Neuronal stem cell (in vitro differentiated cells): ENCODE measurements around the gene MTCH1.

Source experiments
- DNase-seq: peaks from one replicate; pipeline ENCODE4 v3.0.0-alpha.2; 2013; ENCODE audit warnings: low spot score
- H2AFZ ChIP-seq: one replicate; pipeline ENCODE4 v1.6.1; 2013; ENCODE audit warnings: mild to moderate bottlenecking, low read length, inconsistent platforms
- H2AK5ac ChIP-seq: 2 replicates; pipeline ENCODE4 v1.6.1; 2013; ENCODE audit warnings: low read depth, mild to moderate bottlenecking, inconsistent platforms, low read length, moderate library complexity, mixed read lengths
- H2BK120ac ChIP-seq: 2 replicates; pipeline ENCODE4 v1.6.1; 2013; ENCODE audit warnings: low read depth, mild to moderate bottlenecking, inconsistent platforms, low read length, moderate library complexity, mixed read lengths
- H2BK12ac ChIP-seq: one replicate; pipeline ENCODE4 v1.6.1; 2013; ENCODE audit warnings: low read length, inconsistent platforms
- H2BK15ac ChIP-seq: 2 replicates; pipeline ENCODE4 v1.6.1; 2013; ENCODE audit warnings: mild to moderate bottlenecking, low read length, inconsistent platforms, mixed read lengths
- H2BK5ac ChIP-seq: one replicate; pipeline ENCODE4 v1.6.1; 2013; ENCODE audit warnings: inconsistent platforms, mild to moderate bottlenecking, low read length, moderate library complexity
- H3K14ac ChIP-seq: one replicate; pipeline ENCODE4 v1.6.1; 2013; ENCODE audit warnings: low read length, inconsistent platforms
- H3K18ac ChIP-seq: 2 replicates; pipeline ENCODE4 v1.6.1; 2013; ENCODE audit warnings: low read length, inconsistent platforms
- H3K23ac ChIP-seq: 2 replicates; pipeline ENCODE4 v1.6.1; 2013; ENCODE audit warnings: low read depth, mild to moderate bottlenecking, mixed read lengths, low read length, inconsistent platforms; ENCODE audit not compliant: poor library complexity
- H3K27ac ChIP-seq: replicated peaks from 3 replicates; pipeline ENCODE4 v1.5.1; 2013; ENCODE audit warnings: low read length, inconsistent platforms
- H3K27me3 ChIP-seq, 3 experiments: 2 replicates each; pipeline ENCODE4 v1.6.1; 2013; ENCODE audit warnings: low read length in 3 of 3, mild to moderate bottlenecking in 2 of 3, inconsistent platforms in 1 of 3, low read depth in 1 of 3, mixed read lengths in 1 of 3, moderate library complexity in 1 of 3; ENCODE audit not compliant: control insufficient read depth in 3 of 3, insufficient read depth in 3 of 3
- H3K36me3 ChIP-seq, 2 donors: replicated peaks in 1 of 2; 2 replicates each; pipeline ENCODE4 v1.6.1; 2013; ENCODE audit warnings: low read length in 2 of 2; ENCODE audit not compliant: control insufficient read depth in 2 of 2, insufficient read depth in 2 of 2
- H3K4ac ChIP-seq: 2 replicates; pipeline ENCODE4 v1.6.1; 2013; ENCODE audit warnings: inconsistent platforms, mild to moderate bottlenecking, low read length, moderate library complexity
- H3K4me1 ChIP-seq, 2 donors: 1 replicate in 1 of 2; 2 replicates in 1 of 2; pipeline ENCODE4 v1.6.1; 2013; ENCODE audit warnings: low read length in 2 of 2, low read depth in 1 of 2; ENCODE audit not compliant: control insufficient read depth in 2 of 2, insufficient read depth in 1 of 2
- H3K4me2 ChIP-seq: one replicate; pipeline ENCODE4 v1.6.1; 2013; ENCODE audit warnings: mild to moderate bottlenecking, low read length, inconsistent platforms; ENCODE audit not compliant: insufficient read depth, poor library complexity, severe bottlenecking
- H3K4me3 ChIP-seq, 2 donors: 2 replicates each; pipeline ENCODE4 v1.5.1; 2013; ENCODE audit warnings: low read length in 2 of 2, mild to moderate bottlenecking in 2 of 2, inconsistent platforms in 1 of 2, moderate library complexity in 1 of 2
- H3K79me1 ChIP-seq: one replicate; pipeline ENCODE4 v1.6.1; 2013; ENCODE audit warnings: low read depth, mild to moderate bottlenecking, inconsistent platforms, low read length, moderate library complexity
- H3K9ac ChIP-seq: one replicate; pipeline ENCODE4 v1.6.1; 2013; ENCODE audit warnings: mild to moderate bottlenecking, low read depth, low read length, inconsistent platforms; ENCODE audit not compliant: poor library complexity
- H3K9me3 ChIP-seq, 2 donors: replicated peaks in 1 of 2; 2 replicates each; pipeline versions ENCODE3 to v1.6.1; 2013; ENCODE audit warnings: low read length in 2 of 2, mild to moderate bottlenecking in 2 of 2, inconsistent platforms in 1 of 2, low read depth in 1 of 2, mixed read lengths in 1 of 2, moderate library complexity in 1 of 2; ENCODE audit not compliant: control insufficient read depth in 2 of 2, insufficient read depth in 1 of 2
- H4K8ac ChIP-seq: one replicate; pipeline ENCODE4 v1.6.1; 2013; ENCODE audit warnings: low read depth, mild to moderate bottlenecking, inconsistent platforms, low read length, moderate library complexity
- H4K91ac ChIP-seq: one replicate; pipeline ENCODE4 v1.6.1; 2013; ENCODE audit warnings: low read length, low read depth, mild to moderate bottlenecking, inconsistent platforms; ENCODE audit not compliant: poor library complexity
- WGBS, 2 donors: extraction: QIAGEN DNeasy Blood & Tissue Kit; methylation state at CpG; one replicate each; pipeline ENCODE4 v1.1.7; 2013; ENCODE audit warnings: missing lambda C conversion rate in 2 of 2, mixed read lengths in 1 of 2; ENCODE audit not compliant: insufficient read length in 2 of 2, insufficient replicate concordance in 1 of 2; ENCODE audit errors: extremely low coverage in 2 of 2; 5-methylcytosine and 5-hydroxymethylcytosine counted together

The MTCH1 gene

GRCh38 chr6:36967301-36967700, 18.7 kb downstream of the MTCH1 start:
- Histone ChIP-seq H3K9me3 (no peaks in the 10 kb centered on the region), H2BK120ac (no peak overlapping the region), H2BK5ac (no peak overlapping the region), H3K9ac (no peak overlapping the region), H2AFZ (no peak overlapping the region), H3K36me3 (peaks cover 49 to 63% of the 10 kb centered on the region in 2 donors), H2BK12ac (no peak overlapping the region), H2AK5ac (no peak overlapping the region), H3K79me1 (no peaks in the 10 kb centered on the region), H3K4me3 (no peak overlapping the region), H3K4me2 (no peak overlapping the region), H3K27me3 (no peaks in the 10 kb centered on the region), H3K14ac (no peak overlapping the region), H3K4me1 (peaks cover 7 to 10% of the 10 kb centered on the region in 2 donors), H2BK15ac (no peak overlapping the region), H3K18ac (no peak overlapping the region), H4K8ac (no peak overlapping the region), H4K91ac (no peak overlapping the region), H3K27ac (no peak overlapping the region), H3K4ac (no peak overlapping the region), H3K23ac (no peak overlapping the region)
- no peak for DNase-seq
- WGBS, 2 donors: no CpG with 5 or more reads among the region's 3 CpGs

GRCh38 chr6:36964908-36965307, 21.1 kb downstream of the MTCH1 start:
- no peak for DNase-seq
- Histone ChIP-seq H4K91ac (no peak overlapping the region), H2BK12ac (no peak overlapping the region), H3K79me1 (no peaks in the 10 kb centered on the region), H3K27ac (no peak overlapping the region), H3K4me1 (peaks cover 7 to 10% of the 10 kb centered on the region in 2 donors), H3K9ac (no peak overlapping the region), H4K8ac (no peak overlapping the region), H3K36me3 (peaks cover 30 to 39% of the 10 kb centered on the region in 2 donors), H2AK5ac (no peak overlapping the region), H2BK15ac (no peak overlapping the region), H3K23ac (no peak overlapping the region), H3K4me3 (no peak overlapping the region), H2BK120ac (no peak overlapping the region), H2AFZ (no peak overlapping the region), H3K27me3 (no peaks in the 10 kb centered on the region), H3K4me2 (no peak overlapping the region), H3K14ac (no peak overlapping the region), H2BK5ac (no peak overlapping the region), H3K4ac (no peak overlapping the region), H3K9me3 (no peaks in the 10 kb centered on the region), H3K18ac (peak overlapping the region; percentile 12)
- WGBS, 2 donors: no CpG with 5 or more reads among the region's 4 CpGs

- H3K4ac ChIP-seq: no peak overlapping the region
- H3K79me1 ChIP-seq: no peaks in the 10 kb centered on the region
- peaks cover 26 to 33% of the 10 kb centered on the region in 2 donors for H3K36me3 ChIP-seq
- H3K14ac ChIP-seq: no peak overlapping the region
- no peak overlapping the region for H2BK12ac ChIP-seq
- no peak overlapping the region for H3K4me3 ChIP-seq
- no peak overlapping the region for H2BK15ac ChIP-seq
- H3K27ac ChIP-seq: no peak overlapping the region
- WGBS, 2 donors: no CpG with 5 or more reads among the region's 6 CpGs
- no peak overlapping the region for H4K91ac ChIP-seq
- H3K4me2 ChIP-seq: no peak overlapping the region
- H2AFZ ChIP-seq: no peak overlapping the region
- peak overlapping the region; percentile 51 for H2BK120ac ChIP-seq
- H2BK5ac ChIP-seq: no peak overlapping the region
- no peaks in the 10 kb centered on the region for H3K9me3 ChIP-seq
- H3K4me1 ChIP-seq: peaks cover 7 to 10% of the 10 kb centered on the region in 2 donors
- H4K8ac ChIP-seq: no peak overlapping the region
- no peaks in the 10 kb centered on the region for H3K27me3 ChIP-seq
- peak overlapping the region; percentile 11 for H3K18ac ChIP-seq
- H3K9ac ChIP-seq: no peak overlapping the region
- H3K23ac ChIP-seq: peak overlapping the region; percentile 35
- H2AK5ac ChIP-seq: peak overlapping the region; percentile 8
- no peak for DNase-seq
Observed at GRCh38 chr6:36964349-36964748, 21.6 kb downstream of the MTCH1 start.

- no peak for DNase-seq
- peaks cover 19 to 26% of the 10 kb centered on the region in 2 donors for H3K36me3 ChIP-seq
- H3K27ac ChIP-seq: no peak overlapping the region
- peaks cover 7 to 10% of the 10 kb centered on the region in 2 donors for H3K4me1 ChIP-seq
- no peak overlapping the region for H3K4me2 ChIP-seq
- H2AK5ac ChIP-seq: peak overlapping the region; percentile 9
- peak overlapping the region; percentile 96 for H4K8ac ChIP-seq
- no peak overlapping the region for H3K9ac ChIP-seq
- peak overlapping the region; percentile 7 for H3K4ac ChIP-seq
- no peaks in the 10 kb centered on the region for H3K9me3 ChIP-seq
- no peak overlapping the region for H3K4me3 ChIP-seq
- H2BK120ac ChIP-seq: no peak overlapping the region
- H2BK5ac ChIP-seq: no peak overlapping the region
- H3K14ac ChIP-seq: no peak overlapping the region
- H3K79me1 ChIP-seq: no peaks in the 10 kb centered on the region
- no peak overlapping the region for H4K91ac ChIP-seq
- H2AFZ ChIP-seq: peak overlapping the region; percentile 77
- no CpG with 5 or more reads among the region's 11 CpGs for WGBS, 2 donors
- no peak overlapping the region for H3K23ac ChIP-seq
- H2BK12ac ChIP-seq: no peak overlapping the region
- H3K27me3 ChIP-seq: no peaks in the 10 kb centered on the region
- H3K18ac ChIP-seq: peak overlapping the region; percentile 76
- no peak overlapping the region for H2BK15ac ChIP-seq
Observed at GRCh38 chr6:36963451-36964290, 22.3 kb downstream of the MTCH1 start.
